AG08396 (cell line): ENCODE data around the gene SRP68.
"Not testable (repeated sequence)": the region's sequence is repeated elsewhere in the genome, so short reads cannot be mapped to it uniquely, and the experiment has no call there.

Experiments used
- DNase-seq: peaks from one replicate; pipeline ENCODE4 v3.0.0; 2012; ENCODE audit warnings: low spot score, mixed read lengths

Gene SRP68

DNA sequence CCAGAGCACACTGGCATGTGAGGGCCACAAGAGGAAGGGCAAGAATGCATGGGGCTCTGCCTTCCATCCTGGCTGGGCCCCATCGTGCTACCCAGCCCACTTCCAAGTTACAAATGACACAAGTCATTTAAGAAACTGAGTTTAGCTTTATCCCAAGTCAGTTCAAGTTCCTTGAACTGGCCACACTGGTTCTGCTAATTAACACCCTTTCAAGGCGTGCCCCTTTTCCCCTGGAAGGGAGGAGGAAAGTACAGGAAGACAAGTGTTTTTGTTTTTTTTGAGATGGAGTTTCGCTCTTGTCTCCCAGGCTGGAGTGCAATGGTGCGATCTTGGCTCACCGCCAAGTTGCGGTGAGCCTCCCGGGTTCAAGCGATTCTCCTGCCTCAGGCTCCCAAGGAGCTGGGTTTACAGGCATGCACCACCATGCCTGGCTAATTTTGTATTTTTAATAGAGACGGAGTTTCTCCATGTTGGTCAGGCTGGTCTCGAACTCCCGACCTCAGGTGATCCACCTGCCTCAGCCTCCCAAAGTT lies 27.8 kb downstream of the SRP68 start:
- not testable (repeated sequence) for DNase-seq

DNA sequence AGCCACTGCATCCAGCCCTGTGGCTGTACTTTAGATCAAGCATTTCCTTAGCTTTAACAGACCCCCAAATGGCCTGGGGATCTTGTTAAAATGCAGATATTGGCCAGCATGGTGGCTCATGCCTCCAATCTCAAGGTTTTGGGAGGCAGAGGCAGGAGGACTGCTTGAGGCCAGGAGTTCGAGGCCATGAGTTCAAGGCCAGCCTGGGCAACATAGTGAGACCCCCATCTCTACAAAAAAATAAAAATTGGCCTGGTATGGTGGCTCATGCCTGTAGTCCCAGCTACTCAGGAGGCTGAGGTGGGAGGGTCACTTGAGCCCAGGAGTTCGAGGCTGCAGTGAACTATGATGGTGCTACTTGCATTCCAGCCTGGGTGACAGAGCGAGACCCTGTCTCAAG lies 29.4 kb downstream of the SRP68 start:
- DNase-seq: not testable (repeated sequence)

DNA sequence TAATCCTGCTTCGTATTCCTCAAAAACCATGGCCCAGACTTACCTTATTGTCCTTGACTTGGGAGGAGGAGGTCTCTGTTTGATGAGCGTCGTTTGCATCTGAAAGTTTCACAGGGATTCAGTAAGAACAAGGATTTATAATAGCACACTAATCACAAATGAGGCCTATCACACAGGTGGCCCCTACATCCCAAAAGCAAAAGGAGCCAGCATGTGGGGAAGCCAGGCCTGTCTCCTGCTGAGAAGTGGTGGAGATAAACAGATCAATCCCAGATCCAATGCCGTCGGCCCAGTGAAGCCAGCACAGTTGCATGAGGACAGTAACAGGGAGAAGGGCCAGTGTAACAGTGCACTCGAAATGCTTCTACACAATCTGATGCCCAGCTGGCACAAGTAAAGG lies 31.9 kb downstream of the SRP68 start:
- DNase-seq: no peak

GRCh38 chr17:76039121-76039520 lies 33.2 kb downstream of the SRP68 start:
- no peak for DNase-seq

- DNase-seq: no peak
Measured at GRCh38 chr17:76038050-76038449, 34.3 kb downstream of the SRP68 start.

- DNase-seq: no peak
Measured at GRCh38 chr17:76036497-76037261, 35.6 kb downstream of the SRP68 start.

DNA sequence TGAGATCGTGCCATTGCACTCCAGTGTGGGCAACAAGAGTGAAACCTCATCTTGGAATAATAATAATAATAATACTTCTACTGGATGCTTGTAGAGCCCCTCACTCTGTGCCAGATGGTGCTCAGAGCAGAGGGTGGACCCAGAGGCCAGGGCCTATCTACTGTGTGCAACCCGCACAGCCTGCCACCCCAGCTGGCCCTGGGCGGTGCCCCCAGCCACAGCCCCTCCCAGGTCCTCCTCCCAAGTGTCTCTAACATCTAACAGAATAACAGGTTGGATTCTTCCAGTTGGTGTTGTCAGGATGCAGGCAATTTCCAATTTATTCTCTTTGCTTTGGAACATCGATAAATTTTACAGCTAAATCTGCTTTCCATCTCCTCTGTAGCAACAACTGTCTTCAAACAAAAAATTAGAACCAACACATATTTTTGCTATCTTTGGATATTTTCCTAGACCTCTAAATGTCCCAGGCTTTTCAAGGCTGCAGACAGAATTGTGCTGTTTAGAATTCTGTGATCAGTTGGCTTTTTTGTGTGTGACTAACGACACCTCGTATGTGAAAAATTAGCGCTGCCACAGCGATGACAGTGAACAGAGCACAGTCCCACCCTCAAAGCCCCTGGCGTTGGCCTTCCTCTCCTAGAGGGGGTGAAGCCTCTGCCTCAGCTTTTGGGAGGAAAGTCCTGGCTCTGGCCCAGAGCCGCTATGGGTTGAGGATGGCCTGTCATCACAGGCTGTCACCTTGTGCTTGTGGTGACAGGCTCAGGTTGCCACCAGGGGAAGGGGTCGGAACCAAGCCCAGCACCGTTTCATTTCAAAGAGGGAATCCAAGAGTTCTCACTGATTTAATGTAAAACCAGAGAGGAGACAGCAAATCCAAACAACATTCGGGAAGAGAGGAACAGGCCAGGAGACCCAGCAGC lies 37.6 kb downstream of the SRP68 start:
- no peak for DNase-seq

DNA sequence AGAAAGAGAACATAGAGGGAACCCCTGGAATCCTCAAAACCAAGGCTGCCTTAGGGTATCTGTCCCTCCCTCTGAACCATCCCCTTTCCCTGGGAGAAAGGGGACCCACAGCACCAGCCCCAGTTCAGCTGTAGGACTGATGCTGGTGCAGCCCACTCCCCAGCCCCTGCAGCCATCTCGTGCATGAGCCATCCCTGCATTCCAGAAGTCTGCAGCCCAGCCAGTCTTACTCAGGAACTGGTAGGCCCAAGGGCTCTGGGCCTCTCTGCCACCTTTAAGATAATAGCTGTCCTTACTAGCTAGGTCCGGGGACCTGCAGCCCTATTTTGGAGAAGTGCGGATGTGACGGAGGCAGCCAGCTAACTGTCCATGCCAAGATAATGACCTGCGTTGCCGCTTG lies 39.2 kb downstream of the SRP68 start:
- no peak for DNase-seq

- DNase-seq: no peak
Measured at GRCh38 chr17:76032780-76033108, 39.6 kb downstream of the SRP68 start.

- DNase-seq: no peak
Measured at GRCh38 chr17:76032073-76032779, 40.1 kb downstream of the SRP68 start.

DNA sequence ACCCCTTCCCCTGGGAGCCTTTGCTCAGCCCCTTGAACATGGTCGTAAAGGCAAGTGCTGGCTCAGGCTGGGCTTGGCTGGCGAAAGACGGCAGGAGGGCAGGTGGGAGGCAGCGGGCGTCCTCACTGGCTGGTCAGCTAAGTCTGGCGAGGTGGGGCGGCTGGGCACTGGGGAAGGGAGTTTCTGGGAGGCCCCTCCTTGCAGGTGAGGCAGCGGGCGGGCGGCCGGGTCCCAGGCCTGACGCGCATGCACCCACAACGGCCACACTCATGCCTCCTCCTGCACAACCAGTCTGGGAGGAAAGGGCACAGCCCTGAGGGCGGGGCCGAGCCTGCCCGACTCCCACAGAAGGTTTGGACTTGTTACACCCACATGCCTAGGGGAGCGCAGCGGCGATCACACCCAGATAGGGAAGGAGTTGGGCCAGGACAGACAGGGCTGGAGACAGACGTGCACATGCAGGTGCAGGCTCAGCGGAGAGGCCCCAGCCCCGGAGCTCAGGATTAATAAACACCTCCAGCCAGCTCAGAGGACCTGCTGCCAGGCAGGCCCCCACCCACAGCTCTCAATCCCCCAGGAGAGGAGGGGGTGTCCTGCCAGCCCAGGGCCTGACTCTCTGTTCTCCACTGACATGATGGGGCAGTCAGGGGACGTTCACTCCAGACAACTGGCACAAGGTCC lies 45.0 kb downstream of the SRP68 start, which contains the start of gene EVPL:
Gene EVPL (minus strand): TSS at position 148 of the 681 bp plus-strand sequence. CDS start 108 bp downstream, at position 40.
- no peak for DNase-seq

- no peak for DNase-seq
Measured at GRCh38 chr17:76026714-76027158, 45.6 kb downstream of the SRP68 start.

DNA sequence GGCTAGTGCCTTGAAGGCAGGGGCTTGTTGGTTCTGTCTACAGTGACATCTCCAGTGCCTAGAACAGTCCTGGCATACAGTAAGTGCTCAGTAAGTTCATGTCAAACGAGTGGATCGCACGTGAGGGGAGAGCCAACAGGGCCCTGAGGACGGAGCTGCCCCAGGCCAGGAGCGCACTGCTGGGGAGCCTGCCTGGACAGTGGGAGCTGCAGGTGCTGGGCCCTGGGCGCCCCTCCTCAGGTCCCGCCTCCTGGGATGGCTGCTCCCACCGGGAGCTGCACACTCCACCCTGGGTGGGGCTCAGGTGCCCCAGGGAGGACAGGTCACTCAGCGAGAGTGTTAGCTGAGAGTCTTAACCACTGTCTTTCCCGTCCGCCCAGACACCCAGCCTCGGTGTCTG lies 47.0 kb downstream of the SRP68 start:
- DNase-seq: no peak

GRCh38 chr17:76024353-76024752 lies 48.0 kb downstream of the SRP68 start:
- no peak for DNase-seq

GRCh38 chr17:76023900-76024237 lies 48.4 kb downstream of the SRP68 start:
- DNase-seq: no peak

GRCh38 chr17:76022973-76023899 lies 49.1 kb downstream of the SRP68 start:
- no peak for DNase-seq

- DNase-seq: no peak
Measured at GRCh38 chr17:76022285-76022684, 50.0 kb downstream of the SRP68 start.

DNA sequence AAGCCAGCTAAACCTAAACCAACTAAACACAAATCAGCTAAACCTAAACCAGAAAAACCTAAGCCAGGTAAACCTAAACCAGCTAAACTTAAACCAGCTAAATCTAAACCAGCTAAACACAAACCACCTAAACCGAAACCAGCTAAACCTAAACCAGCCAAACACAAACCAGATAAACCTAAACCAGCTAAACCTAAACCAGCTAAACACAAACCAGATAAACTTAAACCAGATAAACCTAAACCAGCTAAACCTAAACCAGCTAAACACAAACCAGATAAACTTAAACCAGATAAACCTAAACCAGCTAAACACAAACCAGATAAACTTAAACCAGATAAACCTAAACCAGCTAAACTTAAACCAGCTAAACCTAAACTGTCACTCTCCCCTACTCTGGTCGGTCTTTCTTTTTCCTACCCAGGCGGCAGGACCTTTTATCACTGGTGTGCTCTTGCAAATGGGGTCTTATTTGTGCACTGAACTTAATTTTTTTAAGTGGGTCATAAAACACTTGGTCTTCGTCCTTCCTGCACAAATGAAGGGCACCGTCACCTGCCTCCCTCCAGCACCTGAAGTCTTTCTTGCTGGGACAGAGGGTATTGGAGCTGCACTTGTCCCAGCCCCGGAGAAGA lies 52.4 kb downstream of the SRP68 start:
- DNase-seq: no peak

DNA sequence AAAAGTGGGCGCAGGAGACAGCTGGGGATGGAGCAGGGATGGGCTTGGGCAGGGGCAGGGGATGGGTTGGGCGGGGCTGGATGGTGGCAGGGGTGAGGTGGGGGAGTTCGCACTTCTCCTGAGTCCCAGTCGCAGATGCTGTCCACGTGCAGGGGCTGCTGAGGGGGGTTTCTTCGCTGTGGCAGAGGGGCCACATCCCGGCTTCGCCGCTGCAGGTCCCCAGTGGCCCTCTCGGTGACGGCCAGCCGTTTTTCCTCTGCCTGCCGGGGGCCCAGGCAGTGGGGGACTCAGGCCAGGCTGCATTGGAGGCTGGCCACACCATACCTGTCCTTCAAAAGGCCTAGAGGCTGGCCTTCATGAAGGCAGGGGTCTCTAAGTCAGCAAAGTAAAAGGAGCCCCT lies 53.5 kb downstream of the SRP68 start:
- DNase-seq: no peak

DNA sequence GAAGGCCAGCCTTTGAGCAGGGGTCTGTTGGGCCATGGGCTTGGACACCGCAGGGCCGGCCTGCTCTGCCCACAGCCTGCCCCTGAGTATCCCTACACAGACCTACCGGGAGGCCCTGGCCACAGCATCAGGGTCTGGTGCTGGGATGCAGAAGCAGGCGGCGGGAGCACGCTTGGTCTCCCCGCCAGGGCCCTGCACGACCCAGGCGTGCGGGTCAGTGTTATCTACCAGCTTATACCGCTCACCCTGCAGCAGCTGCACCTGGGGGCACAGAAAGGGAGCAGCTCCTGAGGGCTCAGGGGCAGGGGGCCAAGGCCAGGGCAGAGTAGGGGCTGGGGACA lies 54.0 kb downstream of the SRP68 start:
- DNase-seq: no peak
